ENCODE results near the gene STXBP6. TPM values are rescaled to one million over a fixed set of nuclear protein-coding genes. Genes with fewer than 3 reads are reported as not detected.

Gene STXBP6
- total RNA-seq, 1 donor from 2014 or later: 27.1 TPM

- Histone ChIP-seq H3K9ac (ENCODE audit: low read length) (no peak overlapping the region), H3K4me2 (ENCODE audit: low read length) (no peak overlapping the region), H3K4me1 (ENCODE audit: insufficient read depth, low read length) (no peaks in the 10 kb centered on the region), H2AFZ (ENCODE audit: low read depth, low read length) (no peak overlapping the region), H4K20me1 (ENCODE audit: insufficient read depth, low read length) (no peaks in the 10 kb centered on the region), H3K4me3 (ENCODE audit: insufficient read depth, low read depth, low read length) (no peak overlapping the region), H3K27me3 (ENCODE audit: insufficient read depth, low read length) (no peaks in the 10 kb centered on the region), H3K36me3 (ENCODE audit: insufficient read depth, low read length) (no peaks in the 10 kb centered on the region), H3K9me3 (ENCODE audit: insufficient read depth, low read depth, low read length) (no peaks in the 10 kb centered on the region), H3K27ac (ENCODE audit: low read depth, low read length) (no peak overlapping the region), H3K79me2 (ENCODE audit: insufficient read depth, low read length) (no peaks in the 10 kb centered on the region)
- no peak overlapping the region for H3K4me3 Mint-ChIP-seq (ENCODE audit: unreplicated experiment)
- peaks cover 2% of the 10 kb centered on the region for H3K9me3 Mint-ChIP-seq (ENCODE audit: unreplicated experiment)
- H3K27me3 Mint-ChIP-seq (ENCODE audit: low read depth, unreplicated experiment): no peaks in the 10 kb centered on the region
- H3K36me3 Mint-ChIP-seq (ENCODE audit: low read depth, unreplicated experiment): peaks cover 9% of the 10 kb centered on the region
- no peak overlapping the region for H3K27ac Mint-ChIP-seq (ENCODE audit: unreplicated experiment)
- DNase-seq (ENCODE audit: low read depth) (no peak), FAIRE-seq (no peak)
- TF ChIP-seq EZH2 (IDR thresholded peaks at IDR 0.05; ENCODE audit: insufficient read depth, low read length) (no peak), CTCF (IDR thresholded peaks at IDR 0.05; ENCODE audit: insufficient read depth, low read depth, low read length) (no peak)
- peaks cover 1% of the 10 kb centered on the region for H3K4me1 Mint-ChIP-seq (ENCODE audit: low read depth, unreplicated experiment)
Observed at GRCh38 chr14:24990050-24990449, 59.9 kb downstream of the STXBP6 start.

- H3K4me3 ChIP-seq (ENCODE audit: insufficient read depth, low read depth, low read length): no peak overlapping the region
- H3K9me3 Mint-ChIP-seq (ENCODE audit: unreplicated experiment): peaks cover 2% of the 10 kb centered on the region
- H3K4me2 ChIP-seq (ENCODE audit: low read length): no peak overlapping the region
- no peak overlapping the region for H3K27ac ChIP-seq (ENCODE audit: low read depth, low read length)
- H3K36me3 ChIP-seq (ENCODE audit: insufficient read depth, low read length): no peaks in the 10 kb centered on the region
- H3K9me3 ChIP-seq (ENCODE audit: insufficient read depth, low read depth, low read length): no peaks in the 10 kb centered on the region
- no peaks in the 10 kb centered on the region for H3K27me3 ChIP-seq (ENCODE audit: insufficient read depth, low read length)
- H3K4me1 ChIP-seq (ENCODE audit: insufficient read depth, low read length): no peaks in the 10 kb centered on the region
- no peak overlapping the region for H3K9ac ChIP-seq (ENCODE audit: low read length)
- FAIRE-seq: no peak
- H3K4me3 Mint-ChIP-seq (ENCODE audit: unreplicated experiment): no peak overlapping the region
- peaks cover 9% of the 10 kb centered on the region for H3K36me3 Mint-ChIP-seq (ENCODE audit: low read depth, unreplicated experiment)
- no peaks in the 10 kb centered on the region for H3K79me2 ChIP-seq (ENCODE audit: insufficient read depth, low read length)
- no peaks in the 10 kb centered on the region for H3K27me3 Mint-ChIP-seq (ENCODE audit: low read depth, unreplicated experiment)
- TF ChIP-seq EZH2 (IDR thresholded peaks at IDR 0.05; ENCODE audit: insufficient read depth, low read length) (no peak), CTCF (IDR thresholded peaks at IDR 0.05; ENCODE audit: insufficient read depth, low read depth, low read length) (no peak)
- no peaks in the 10 kb centered on the region for H4K20me1 ChIP-seq (ENCODE audit: insufficient read depth, low read length)
- no peak overlapping the region for H3K27ac Mint-ChIP-seq (ENCODE audit: unreplicated experiment)
- H2AFZ ChIP-seq (ENCODE audit: low read depth, low read length): no peak overlapping the region
- DNase-seq (ENCODE audit: low read depth): no peak
- peaks cover 1% of the 10 kb centered on the region for H3K4me1 Mint-ChIP-seq (ENCODE audit: low read depth, unreplicated experiment)
Observed at GRCh38 chr14:24988760-24989159, 61.2 kb downstream of the STXBP6 start.

- H3K27me3 ChIP-seq (ENCODE audit: insufficient read depth, low read length): no peaks in the 10 kb centered on the region
- no peak overlapping the region for H3K4me2 ChIP-seq (ENCODE audit: low read length)
- H3K9ac ChIP-seq (ENCODE audit: low read length): no peak overlapping the region
- peaks cover 4% of the 10 kb centered on the region for H3K4me1 ChIP-seq (ENCODE audit: insufficient read depth, low read length)
- no peak overlapping the region for H3K27ac Mint-ChIP-seq (ENCODE audit: unreplicated experiment)
- H3K9me3 ChIP-seq (ENCODE audit: insufficient read depth, low read depth, low read length): no peaks in the 10 kb centered on the region
- H3K4me3 ChIP-seq (ENCODE audit: insufficient read depth, low read depth, low read length): no peak overlapping the region
- no peaks in the 10 kb centered on the region for H3K27me3 Mint-ChIP-seq (ENCODE audit: low read depth, unreplicated experiment)
- peaks cover 9% of the 10 kb centered on the region for H3K36me3 Mint-ChIP-seq (ENCODE audit: low read depth, unreplicated experiment)
- H3K27ac ChIP-seq (ENCODE audit: low read depth, low read length): no peak overlapping the region
- H2AFZ ChIP-seq (ENCODE audit: low read depth, low read length): no peak overlapping the region
- no peak for FAIRE-seq
- peaks cover 2% of the 10 kb centered on the region for H3K9me3 Mint-ChIP-seq (ENCODE audit: unreplicated experiment)
- peak; percentile 42 for DNase-seq (ENCODE audit: low read depth)
- H3K79me2 ChIP-seq (ENCODE audit: insufficient read depth, low read length): no peaks in the 10 kb centered on the region
- no peaks in the 10 kb centered on the region for H4K20me1 ChIP-seq (ENCODE audit: insufficient read depth, low read length)
- peaks cover 16% of the 10 kb centered on the region for H3K4me1 Mint-ChIP-seq (ENCODE audit: low read depth, unreplicated experiment)
- H3K4me3 Mint-ChIP-seq (ENCODE audit: unreplicated experiment): no peak overlapping the region
- no peaks in the 10 kb centered on the region for H3K36me3 ChIP-seq (ENCODE audit: insufficient read depth, low read length)
- no peak for TF ChIP-seq EZH2 (IDR thresholded peaks at IDR 0.05; ENCODE audit: insufficient read depth, low read length)
Observed at GRCh38 chr14:24986206-24986893, 63.6 kb downstream of the STXBP6 start.

Measured in astrocyte (in vitro differentiated cells and primary cell).